Uterus (tissue), 2 donors: Measurements from ENCODE around the gene HTR4.

Source experiments
- POLR2A ChIP-seq, 2 donors: fragments of 450-650 bp; IDR thresholded peaks; one replicate each; pipeline ENCODE4 v1.6.1; 2016; ENCODE audit warnings: antibody characterized with exemption in 2 of 2, mild to moderate bottlenecking in 1 of 2, moderate library complexity in 1 of 2
- TF ChIP-seq, protein P1 (sequence below), 4 experiments: fragments of 200-600 bp in 2 of 4; fragments of 450-650 bp in 2 of 4; sonication (generic) in 2 of 4; IDR thresholded peaks; one replicate each; pipeline ENCODE4 v1.5.1; 2016 to 2019; ENCODE audit warnings: antibody characterized with exemption in 4 of 4, mild to moderate bottlenecking in 2 of 4, moderate library complexity in 1 of 4

DNA sequence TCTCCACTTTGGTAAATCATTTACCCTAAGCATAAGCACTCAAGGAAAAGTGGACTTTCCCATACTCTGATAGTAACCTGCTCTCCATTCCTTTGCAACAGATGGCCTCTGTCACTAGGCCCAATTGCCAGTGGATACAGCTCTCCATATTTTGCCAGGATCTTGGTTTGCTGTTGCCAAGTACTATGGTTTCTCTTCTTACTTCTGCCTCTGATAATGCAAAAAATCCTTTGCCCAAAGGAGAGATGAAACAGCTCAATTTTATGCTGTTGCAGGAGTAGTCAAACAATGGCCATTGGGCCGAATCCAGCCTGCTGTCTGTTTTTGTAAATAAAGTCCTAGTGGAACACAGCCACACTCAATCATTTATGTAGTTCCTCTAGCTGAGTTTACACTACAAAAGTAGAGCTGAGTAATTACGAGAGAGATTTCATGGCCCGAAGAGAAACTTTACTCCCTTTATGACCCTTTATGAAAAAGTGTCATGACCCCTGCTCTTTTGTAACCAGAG lies 92.5 kb downstream of the HTR4 start:
- TF ChIP-seq, protein P1, sequence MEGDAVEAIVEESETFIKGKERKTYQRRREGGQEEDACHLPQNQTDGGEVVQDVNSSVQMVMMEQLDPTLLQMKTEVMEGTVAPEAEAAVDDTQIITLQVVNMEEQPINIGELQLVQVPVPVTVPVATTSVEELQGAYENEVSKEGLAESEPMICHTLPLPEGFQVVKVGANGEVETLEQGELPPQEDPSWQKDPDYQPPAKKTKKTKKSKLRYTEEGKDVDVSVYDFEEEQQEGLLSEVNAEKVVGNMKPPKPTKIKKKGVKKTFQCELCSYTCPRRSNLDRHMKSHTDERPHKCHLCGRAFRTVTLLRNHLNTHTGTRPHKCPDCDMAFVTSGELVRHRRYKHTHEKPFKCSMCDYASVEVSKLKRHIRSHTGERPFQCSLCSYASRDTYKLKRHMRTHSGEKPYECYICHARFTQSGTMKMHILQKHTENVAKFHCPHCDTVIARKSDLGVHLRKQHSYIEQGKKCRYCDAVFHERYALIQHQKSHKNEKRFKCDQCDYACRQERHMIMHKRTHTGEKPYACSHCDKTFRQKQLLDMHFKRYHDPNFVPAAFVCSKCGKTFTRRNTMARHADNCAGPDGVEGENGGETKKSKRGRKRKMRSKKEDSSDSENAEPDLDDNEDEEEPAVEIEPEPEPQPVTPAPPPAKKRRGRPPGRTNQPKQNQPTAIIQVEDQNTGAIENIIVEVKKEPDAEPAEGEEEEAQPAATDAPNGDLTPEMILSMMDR (IDR thresholded peaks at IDR 0.05) = no peak
- no peak for TF ChIP-seq POLR2A (IDR thresholded peaks at IDR 0.05)
